GM23338 (cell line): ENCODE measurements around the gene CAPN7. TPM values are rescaled to one million over a fixed set of nuclear protein-coding genes. Genes with fewer than 3 reads are reported as not detected.

Experiments
- ATAC-seq: fragments of 200-7000 bp; cut with Tn5 transposase; 3 replicates; pipeline ENCODE4 v1.9.1; 2020
- DNase-seq: peaks from one replicate; pipeline ENCODE4 v3.0.0-alpha.2; 2015; ENCODE audit warnings: low spot score
- H2AFZ ChIP-seq: fragments of 200-600 bp; sonication (generic); 2 replicates; pipeline ENCODE4 v1.8.0; 2016; ENCODE audit warnings: antibody characterized with exemption, mild to moderate bottlenecking, moderate library complexity
- H3F3A ChIP-seq: fragments of 200-600 bp; sonication (generic); replicated peaks from 2 replicates; pipeline ENCODE4 v1.8.0; 2017; ENCODE audit warnings: antibody characterized with exemption, mixed run types, low read depth
- H3K27ac ChIP-seq: fragments of 200-600 bp; sonication (generic); 2 replicates; pipeline ENCODE4 v1.6.1; 2016; ENCODE audit warnings: low read depth
- H3K27me3 ChIP-seq: fragments of 200-600 bp; sonication (generic); 2 replicates; pipeline ENCODE4 v1.8.0; 2016; ENCODE audit warnings: mild to moderate bottlenecking, mixed run types, moderate library complexity; ENCODE audit not compliant: insufficient read depth
- H3K36me3 ChIP-seq: fragments of 200-600 bp; sonication (generic); 2 replicates; pipeline ENCODE4 v1.8.0; 2016; ENCODE audit warnings: mild to moderate bottlenecking; ENCODE audit not compliant: insufficient read depth
- H3K4me1 ChIP-seq: fragments of 200-600 bp; sonication (generic); 2 replicates; pipeline ENCODE4 v1.8.0; 2016; ENCODE audit warnings: mild to moderate bottlenecking, moderate library complexity; ENCODE audit not compliant: insufficient read depth
- H3K4me2 ChIP-seq: fragments of 200-600 bp; sonication (generic); 2 replicates; pipeline ENCODE4 v1.7.1; 2017; ENCODE audit warnings: mixed run types
- H3K4me3 ChIP-seq: fragments of 200-600 bp; sonication (generic); 2 replicates; pipeline ENCODE4 v1.6.1; 2016; ENCODE audit warnings: mixed run types
- H3K79me2 ChIP-seq: fragments of 200-600 bp; sonication (generic); replicated peaks from 2 replicates; pipeline ENCODE4 v1.8.0; 2017; ENCODE audit warnings: mild to moderate bottlenecking; ENCODE audit not compliant: insufficient read depth
- H3K9me2 ChIP-seq: fragments of 200-600 bp; sonication (generic); 2 replicates; pipeline ENCODE4 v1.8.0; 2017; ENCODE audit not compliant: insufficient read depth
- H4K20me1 ChIP-seq: fragments of 200-600 bp; sonication (generic); replicated peaks from 2 replicates; pipeline ENCODE4 v1.8.0; 2017; ENCODE audit warnings: mild to moderate bottlenecking; ENCODE audit not compliant: insufficient read depth
- H3K27ac Mint-ChIP-seq: 2 replicates; pipeline ENCODE4 v1.8.0; 2020; ENCODE audit warnings: inconsistent platforms, mild to moderate bottlenecking, moderate library complexity, mixed read lengths
- H3K27me3 Mint-ChIP-seq: 3 replicates; pipeline ENCODE4 v1.8.0; 2022; ENCODE audit warnings: low read depth, mild to moderate bottlenecking, moderate library complexity, mixed read lengths, inconsistent platforms; ENCODE audit not compliant: insufficient read depth, poor library complexity
- H3K36me3 Mint-ChIP-seq: 3 replicates; pipeline ENCODE4 v1.8.0; 2021; ENCODE audit warnings: low read depth, mild to moderate bottlenecking, inconsistent platforms, moderate library complexity, mixed read lengths
- H3K4me1 Mint-ChIP-seq: 3 replicates; pipeline ENCODE4 v1.8.0; 2020; ENCODE audit warnings: mild to moderate bottlenecking, inconsistent platforms, mixed read lengths
- H3K4me3 Mint-ChIP-seq: 3 replicates; pipeline ENCODE4 v1.8.0; 2021; ENCODE audit warnings: moderate library complexity, mild to moderate bottlenecking, inconsistent platforms, mixed read lengths
- H3K9me3 Mint-ChIP-seq: 3 replicates; pipeline ENCODE4 v1.8.0; 2020; ENCODE audit warnings: moderate library complexity, mild to moderate bottlenecking, inconsistent platforms, mixed read lengths
- CREB1 ChIP-seq: fragments of 250-450 bp; sonication (Bioruptor Pico); IDR thresholded peaks from 2 replicates; pipeline ENCODE4 v1.5.0; 2020; ENCODE audit warnings: low read depth, mild to moderate bottlenecking, moderate library complexity
- CTCF ChIP-seq, 2 experiments: fragments of 200-600 bp in 1 of 2; sonication (generic) in 1 of 2; conservative IDR thresholded peaks; 2 replicates each; pipeline versions ENCODE4 v1.5.1 to v1.6.1; 2016 to 2017; ENCODE audit warnings: antibody characterized with exemption in 2 of 2, low read depth in 2 of 2, mild to moderate bottlenecking in 2 of 2, moderate library complexity in 1 of 2
- ETS1 ChIP-seq: IDR thresholded peaks from 2 replicates; pipeline ENCODE4 v1.6.1; 2016; ENCODE audit warnings: antibody characterized with exemption
- EZH2 ChIP-seq: fragments of 200-600 bp; sonication (generic); IDR thresholded peaks from one replicate; pipeline ENCODE4 v1.8.0; 2017; ENCODE audit warnings: antibody characterized with exemption, mild to moderate bottlenecking, low read depth; ENCODE audit not compliant: unreplicated experiment
- EZH2phosphoT487 ChIP-seq: fragments of 200-600 bp; sonication (generic); IDR thresholded peaks from one replicate; pipeline ENCODE4 v1.8.1; 2018; ENCODE audit warnings: antibody characterized with exemption; ENCODE audit not compliant: unreplicated experiment
- JUNB ChIP-seq: IDR thresholded peaks from one replicate; pipeline ENCODE4 v1.6.1; 2016; ENCODE audit warnings: antibody characterized with exemption; ENCODE audit not compliant: unreplicated experiment
- NANOG ChIP-seq: IDR thresholded peaks from 2 replicates; pipeline ENCODE4 v1.6.1; 2016; ENCODE audit warnings: antibody characterized with exemption, borderline replicate concordance
- POLR2AphosphoS5 ChIP-seq: IDR thresholded peaks from 2 replicates; pipeline ENCODE4 v1.6.1; 2016; ENCODE audit warnings: antibody characterized with exemption, low read depth
- REST ChIP-seq: IDR thresholded peaks from one replicate; pipeline ENCODE4 v1.6.1; 2018; ENCODE audit warnings: antibody characterized with exemption; ENCODE audit not compliant: unreplicated experiment
- STAT1 ChIP-seq: IDR thresholded peaks from one replicate; pipeline ENCODE4 v1.6.1; 2016; ENCODE audit warnings: antibody characterized with exemption; ENCODE audit not compliant: unreplicated experiment
- ZNF114 ChIP-seq: fragments of 250-450 bp; sonication (Bioruptor Pico); IDR thresholded peaks from 2 replicates; pipeline ENCODE4 v1.5.0; 2020; ENCODE audit warnings: mild to moderate bottlenecking, moderate library complexity
- ZNF331 ChIP-seq: fragments of 250-450 bp; sonication (Bioruptor Pico); IDR thresholded peaks from 2 replicates; pipeline ENCODE4 v1.5.0; 2020; ENCODE audit warnings: low read depth, mild to moderate bottlenecking, moderate library complexity
- ZNF462 ChIP-seq: fragments of 250-450 bp; sonication (Bioruptor Pico); IDR thresholded peaks from 2 replicates; pipeline ENCODE4 v1.5.0; 2020; ENCODE audit warnings: mild to moderate bottlenecking, moderate library complexity
- polyA plus RNA-seq: library from polyadenylated mRNA; unstranded; fragments of >200 nt; fragmentation: Nextera tagmentation; extraction: Ambion mirVana; gene quantifications from 2 replicates; pipeline ENCODE4 v1.2.1, GENCODE V29; 2016
- total RNA-seq: library from RNA; depleted of rRNA; stranded (reverse); fragments of >200 nt; shearing (Covaris generic); gene quantifications from 2 replicates; pipeline ENCODE4 v1.2.3, GENCODE V29; 2014

The CAPN7 gene
- total and polyA plus RNA-seq, 2 experiments from 2014 or later = 9.9 to 18.1 TPM

- no peak for TF ChIP-seq CTCF (conservative IDR thresholded peaks at IDR 0.05; ENCODE audit: low read depth in 2 of 2)
- TF ChIP-seq STAT1 = no peak
- no peak for TF ChIP-seq POLR2AphosphoS5
These were observed 35.0 kb upstream of the CAPN7 start (continued) for GRCh38 chr3:15171096-15171495.

GRCh38 chr3:15172806-15173205 is 33.2 kb upstream of the CAPN7 start:
- H3K4me1 Mint-ChIP-seq = no peaks in the 10 kb centered on the region
- no peaks in the 10 kb centered on the region for H3K36me3 Mint-ChIP-seq
- Histone ChIP-seq H3K4me3 (no peak overlapping the region), H3K9me2 (peaks cover 4% of the 10 kb centered on the region), H3K27me3 (no peaks in the 10 kb centered on the region), H3K4me2 (no peak overlapping the region), H3K36me3 (no peaks in the 10 kb centered on the region), H3F3A (no peaks in the 10 kb centered on the region), H3K4me1 (no peaks in the 10 kb centered on the region), H2AFZ (no peak overlapping the region), H4K20me1 (no peaks in the 10 kb centered on the region), H3K79me2 (no peaks in the 10 kb centered on the region), H3K27ac (no peak overlapping the region)
- DNase-seq = no peak
- no peak for ATAC-seq
- H3K27ac Mint-ChIP-seq = no peak overlapping the region
- TF ChIP-seq ETS1 = no peak
- no peak for TF ChIP-seq ZNF331
- no peak for TF ChIP-seq POLR2AphosphoS5
- TF ChIP-seq REST = no peak
- TF ChIP-seq ZNF114 (CRISPR knock-in tag) = no peak
- TF ChIP-seq NANOG = no peak
- TF ChIP-seq EZH2 = no peak
- no peak for TF ChIP-seq ZNF462 (CRISPR knock-in tag)
- no peak for TF ChIP-seq CREB1 (CRISPR knock-in tag)
- no peak for TF ChIP-seq EZH2phosphoT487
- no peak for TF ChIP-seq JUNB
- H3K4me3 Mint-ChIP-seq = no peak overlapping the region
- no peaks in the 10 kb centered on the region for H3K9me3 Mint-ChIP-seq
- peaks cover 4% of the 10 kb centered on the region for H3K27me3 Mint-ChIP-seq
